ENCODE results near the gene GIMAP2.
"Not testable (repeated sequence)": the region's sequence is repeated elsewhere in the genome, so short reads cannot be mapped to it uniquely, and the experiment has no call there.

GIMAP2 gene

GRCh38 chr7:150685219-150686029 is at the start of gene GIMAP2:
GIMAP2 (plus strand) TSS chr7:150685706; CDS start chr7:150687060, 1,354 bp downstream.
- DNase-seq (ENCODE audit: low read depth in 2 of 2) = no peak

- DNase-seq (ENCODE audit: low read depth in 2 of 2) = no peak
These were observed 43.7 kb upstream of the GIMAP2 start for GRCh38 chr7:150641854-150642253.

GRCh38 chr7:150642926-150643325 is 42.6 kb upstream of the GIMAP2 start:
- DNase-seq (ENCODE audit: low read depth in 2 of 2) = no peak

- no peak for DNase-seq (ENCODE audit: low read depth in 2 of 2)
These were observed 40.1 kb upstream of the GIMAP2 start for GRCh38 chr7:150645259-150646020.

GRCh38 chr7:150648353-150649079 is 37.0 kb upstream of the GIMAP2 start:
- no peak for DNase-seq (ENCODE audit: low read depth in 2 of 2)

- DNase-seq (ENCODE audit: low read depth in 2 of 2) = no peak
These were observed 36.5 kb upstream of the GIMAP2 start for GRCh38 chr7:150649080-150649385.

- no peak for DNase-seq (ENCODE audit: low read depth in 2 of 2)
These were observed 30.8 kb upstream of the GIMAP2 start for GRCh38 chr7:150654692-150655091.

GRCh38 chr7:150656047-150656446 is 29.5 kb upstream of the GIMAP2 start:
- DNase-seq (ENCODE audit: low read depth in 2 of 2) = no peak

- DNase-seq (ENCODE audit: low read depth in 2 of 2) = no peak
These were observed 28.0 kb upstream of the GIMAP2 start for GRCh38 chr7:150657526-150657925.

- DNase-seq (ENCODE audit: low read depth in 2 of 2) = no peak
These were observed 24.4 kb upstream of the GIMAP2 start for GRCh38 chr7:150660939-150661613.

- DNase-seq (ENCODE audit: low read depth in 2 of 2) = not testable (repeated sequence)
These were observed 22.7 kb upstream of the GIMAP2 start for GRCh38 chr7:150662821-150663220.

GRCh38 chr7:150663802-150664494 is 21.6 kb upstream of the GIMAP2 start:
- no peak for DNase-seq (ENCODE audit: low read depth in 2 of 2)

GRCh38 chr7:150665089-150665748 is 20.3 kb upstream of the GIMAP2 start:
- peak in 1 of 2 donors; percentile 43 for DNase-seq (ENCODE audit: low read depth in 2 of 2)

GRCh38 chr7:150665896-150666295 is 19.6 kb upstream of the GIMAP2 start:
- DNase-seq (ENCODE audit: low read depth in 2 of 2) = no peak

GRCh38 chr7:150666412-150666811 is 19.1 kb upstream of the GIMAP2 start:
- no peak for DNase-seq (ENCODE audit: low read depth in 2 of 2)

GRCh38 chr7:150668472-150668911 is 17.0 kb upstream of the GIMAP2 start:
- peak in 1 of 2 donors; percentile 47 for DNase-seq (ENCODE audit: low read depth in 2 of 2)

- no peak for DNase-seq (ENCODE audit: low read depth in 2 of 2)
These were observed 16.5 kb upstream of the GIMAP2 start for GRCh38 chr7:150668977-150669376.

GRCh38 chr7:150671798-150672585 is 13.5 kb upstream of the GIMAP2 start:
- not testable (repeated sequence) for DNase-seq (ENCODE audit: low read depth in 2 of 2)

- no peak for DNase-seq (ENCODE audit: low read depth in 2 of 2)
These were observed 9.8 kb upstream of the GIMAP2 start for GRCh38 chr7:150675714-150676113.

- not testable (repeated sequence) for DNase-seq (ENCODE audit: low read depth in 2 of 2)
These were observed 9.2 kb upstream of the GIMAP2 start for GRCh38 chr7:150676276-150676675.
